HepG2 (cell line): ENCODE measurements around the gene PTPA. TPM values are rescaled to one million over a fixed set of nuclear protein-coding genes. Genes with fewer than 3 reads are reported as not detected.

Experiments
- ATAC-seq: fragments of 200-7000 bp; cut with Tn5 transposase; 3 replicates; pipeline ENCODE4 v1.9.1; 2020; ENCODE audit warnings: mild to moderate bottlenecking, moderate library complexity
- BruUV-seq: library from RNA; stranded (reverse); fragments of 400-500 nt; replicated peaks from 2 replicates; lab custom pipeline; 2021; lab: Mats Ljungman, UMichigan
- CTCF ChIA-PET: fragments of 300-600 bp; formaldehyde crosslinking; extraction: SDS; loops from one replicate; lab custom pipeline; 2021; ENCODE audit warnings: low total read pairs, inconsistent platforms, low intra/inter-chr PET ratio; lab: Yijun Ruan, JAX
- POLR2A ChIA-PET: fragments of 350-600 bp; sonication (Branson Sonifier 250); formaldehyde crosslinking; loops from one replicate; lab custom pipeline; 2020; ENCODE audit warnings: antibody characterized with exemption, inconsistent platforms; lab: Yijun Ruan, JAX
- DNase-seq: peaks from one replicate; pipeline ENCODE4 v3.0.0-alpha.2; 2015; ENCODE audit warnings: low spot score
- FAIRE-seq: peaks from 3 replicates; lab custom pipeline; 2011; peaks lifted over from hg19 to GRCh38; lab: Jason Lieb, UNC
- H2AFZ ChIP-seq: one replicate; pipeline ENCODE4 v1.6.1; 2011; ENCODE audit warnings: low read length, inconsistent platforms
- H3K27ac ChIP-seq: fragments of 300-600 bp; 3 replicates; pipeline ENCODE4 v1.8.0; 2011; ENCODE audit warnings: mixed run types, mild to moderate bottlenecking, mixed read lengths, low read length, inconsistent platforms; ENCODE audit not compliant: insufficient read depth; ENCODE audit errors: extremely low read length
- H3K27me3 ChIP-seq, 2 experiments: fragments of 200-600 bp in 1 of 2; 2 replicates in 1 of 2; 3 replicates in 1 of 2; pipeline versions ENCODE4 v1.6.0 to v1.8.0; 2011; ENCODE audit warnings: low read length in 2 of 2, mild to moderate bottlenecking in 2 of 2, moderate library complexity in 2 of 2, inconsistent platforms in 1 of 2; ENCODE audit not compliant: insufficient read depth in 2 of 2, control insufficient read depth in 1 of 2
- H3K36me3 ChIP-seq, 2 experiments: fragments of 200-600 bp in 1 of 2; replicated peaks in 1 of 2; 2 replicates in 1 of 2; 3 replicates in 1 of 2; pipeline versions ENCODE4 v1.5.1 to v1.8.0; 2011; ENCODE audit warnings: low read length in 2 of 2, inconsistent platforms in 1 of 2; ENCODE audit not compliant: insufficient read depth in 2 of 2, control insufficient read depth in 1 of 2
- H3K4me1 ChIP-seq: 2 replicates; pipeline ENCODE4 v1.5.1; 2012; ENCODE audit warnings: low read length, inconsistent platforms; ENCODE audit not compliant: insufficient read depth
- H3K4me2 ChIP-seq: 2 replicates; pipeline ENCODE4 v1.6.0; 2011; ENCODE audit warnings: low read depth, low read length, inconsistent platforms
- H3K4me3 ChIP-seq, 3 experiments: fragments of 200-600 bp in 1 of 3; sonication (generic), shearing (Covaris generic) in 1 of 3; replicated peaks in 1 of 3; 2 replicates each; pipeline ENCODE4 v1.5.1; 2011 to 2016; ENCODE audit warnings: low read length in 3 of 3, inconsistent platforms in 2 of 3, low read depth in 2 of 3, mild to moderate bottlenecking in 2 of 3, control low read depth in 1 of 3, mixed read lengths in 1 of 3; ENCODE audit not compliant: insufficient read depth in 1 of 3
- H3K79me2 ChIP-seq: one replicate; pipeline ENCODE4 v1.6.1; 2011; ENCODE audit warnings: low read length, inconsistent platforms; ENCODE audit not compliant: insufficient read depth
- H3K9ac ChIP-seq: 2 replicates; pipeline ENCODE4 v1.6.0; 2011; ENCODE audit warnings: mild to moderate bottlenecking, low read depth, low read length, inconsistent platforms; ENCODE audit not compliant: insufficient read depth
- H3K9me3 ChIP-seq: 2 replicates; pipeline ENCODE4 v1.5.1; 2012; ENCODE audit warnings: mild to moderate bottlenecking, low read length
- H4K20me1 ChIP-seq: 2 replicates; pipeline ENCODE4 v1.6.0; 2011; ENCODE audit warnings: inconsistent platforms, mild to moderate bottlenecking, low read length, moderate library complexity; ENCODE audit not compliant: insufficient read depth
- AHR ChIP-seq: IDR thresholded peaks from 2 replicates; pipeline ENCODE4 v1.6.1; 2018; ENCODE audit warnings: missing genetic modification reagents, missing compliant biosample characterization
- ARNT2 ChIP-seq: sonication (generic); formaldehyde crosslinking; IDR thresholded peaks from 2 replicates; pipeline ENCODE4 v1.8.0; 2022; ENCODE audit warnings: mild to moderate bottlenecking, low read depth, missing genetic modification reagents, moderate library complexity
- ERF ChIP-seq: IDR thresholded peaks from 2 replicates; pipeline ENCODE4 v1.6.1; 2018; ENCODE audit warnings: missing biosample characterization, missing genetic modification reagents
- RARA ChIP-seq: IDR thresholded peaks from 2 replicates; pipeline ENCODE4 v1.6.1; 2016; ENCODE audit warnings: missing genetic modification reagents, missing compliant biosample characterization
- REL ChIP-seq: sonication (generic); formaldehyde crosslinking; conservative IDR thresholded peaks from 2 replicates; pipeline ENCODE4 v1.8.0; 2022; ENCODE audit warnings: mild to moderate bottlenecking, missing genetic modification reagents, moderate library complexity
- TAF1 ChIP-seq: sonication (generic); formaldehyde crosslinking; IDR thresholded peaks from 2 replicates; pipeline ENCODE4 v1.4.0; 2020; ENCODE audit warnings: missing genetic modification reagents
- WGBS: methylation state at CpG from one replicate; pipeline ENCODE4 v1.1.6; 2017; ENCODE audit warnings: low lambda C conversion rate; 5-methylcytosine and 5-hydroxymethylcytosine counted together
- in situ Hi-C: cut with HindIII; loops from 2 replicates; pipeline ENCODE4 v1.10.0; 2017; ENCODE audit warnings: low pct_unique_long_range_greater_than_20kb; ENCODE audit not compliant: extremely low pct_ligation_motif_present
- intact Hi-C: fragments of 100-400 bp; cut with micrococcal nuclease; formaldehyde crosslinking; loops from one replicate; pipeline ENCODE4 v1.10.0; 2022; ENCODE audit not compliant: unreplicated experiment
- polyA plus RNA-seq, 8 experiments: library from polyadenylated mRNA; depleted of rRNA in 3 of 8; stranded (reverse) in 7 of 8; unstranded in 1 of 8; fragments of >200 nt; fragmentation: Illumina TruSeq in 4 of 8; extraction: Trizol in 4 of 8; gene quantifications; 2 replicates each; pipeline versions ENCODE4 v1.2.1 to v1.2.3, GENCODE V29; 2011 to 2016; ENCODE audit warnings: low read depth in 4 of 8, missing spikeins in 1 of 8, mixed read lengths in 1 of 8; ENCODE audit not compliant: insufficient read depth in 1 of 8
- total RNA-seq, 5 experiments: library from RNA; depleted of rRNA; stranded (reverse); fragments of >200 nt; fragmentation: Illumina TruSeq; extraction: Trizol; gene quantifications; 2 replicates each; pipeline ENCODE4 v1.2.3, GENCODE V29; 2016; ENCODE audit warnings: low read depth in 1 of 5
- TF ChIP-seq, protein P1 (sequence below): sonication (generic); formaldehyde crosslinking; IDR thresholded peaks from 2 replicates; pipeline ENCODE4 v1.4.0; 2020; ENCODE audit warnings: missing genetic modification reagents
- TF ChIP-seq, protein P2 (sequence below): sonication (generic); formaldehyde crosslinking; IDR thresholded peaks from 2 replicates; pipeline ENCODE4 v1.4.0; 2020; ENCODE audit warnings: missing genetic modification reagents, borderline replicate concordance

PTPA gene
- total and polyA plus RNA-seq, 2 of the 13 experiments (the other 11 are each of a cell fraction or from before 2014, with no cell fraction given), result 79.3 to 105 TPM

DNA sequence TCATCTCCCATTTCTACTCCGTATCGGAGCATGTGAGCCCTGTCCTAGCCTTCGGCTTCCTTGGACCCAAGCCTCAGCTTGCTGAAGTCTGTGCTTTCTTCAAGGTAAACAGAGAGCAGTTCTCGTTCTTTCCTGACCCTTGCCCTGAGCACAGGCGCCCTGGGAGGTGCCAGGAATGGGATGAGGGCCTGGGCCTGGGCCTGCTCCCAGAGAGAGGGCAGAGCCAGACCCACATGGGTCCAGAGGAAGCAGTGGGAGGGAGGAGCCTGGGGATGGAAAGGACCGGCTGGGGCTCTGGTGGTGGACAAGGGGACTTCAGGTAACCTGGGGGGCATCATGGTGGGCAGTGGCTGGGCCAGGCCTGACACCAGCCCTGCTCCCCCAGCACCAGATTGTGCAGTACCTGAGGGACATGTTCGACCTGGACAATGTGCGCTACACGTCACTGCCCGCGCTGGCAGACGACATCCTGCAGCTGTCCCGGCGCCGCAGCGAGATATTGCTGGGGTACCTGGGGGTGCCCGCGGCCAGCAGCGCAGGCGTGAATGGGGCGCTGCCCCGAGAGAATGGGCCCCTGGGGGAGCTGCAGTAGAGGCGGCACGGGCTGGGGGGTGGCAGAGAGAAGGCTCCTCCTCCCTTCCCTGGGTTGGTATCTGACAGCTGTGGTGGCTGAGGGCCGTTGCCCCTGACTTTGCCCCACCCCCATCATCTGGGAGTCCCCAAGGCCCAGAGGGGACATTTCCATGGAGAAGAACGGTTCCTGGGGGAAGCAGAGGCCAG is 41.2 kb upstream of the PTPA start:
- DNase-seq (no peak), ATAC-seq (peak; percentile 21; the same call in 2 of the 3 replicates), FAIRE-seq (no peak)
- Histone ChIP-seq H3K79me2 (no peaks in the 10 kb centered on the region), H2AFZ (no peak overlapping the region), H3K9me3 (no peaks in the 10 kb centered on the region), H3K4me2 (no peak overlapping the region), H4K20me1 (no peaks in the 10 kb centered on the region), H3K36me3 (peaks cover 3 to 19% of the 10 kb centered on the region in 2 experiments; a peak in 4 of 5 replicates), H3K4me3 (no peak overlapping the region), H3K9ac (no peak overlapping the region), H3K4me1 (peaks cover 13% of the 10 kb centered on the region), H3K27ac (no peak overlapping the region), H3K27me3 (no peaks in the 10 kb centered on the region)
- intact Hi-C loops (no loop called here), in situ Hi-C loops (no loop called here)
- no TSS peak for BruUV-seq
- CTCF ChIA-PET, result no interaction called here
- POLR2A ChIA-PET, result interaction anchor here (0.9 kb wide), 1 partner anchor 11 kb away, joined by 3 read pairs; the partner anchor contains the start of gene DOLPP1
- TF ChIP-seq ERF (no peak), TAF1 (no peak), RARA (CRISPR knock-in tag) (no peak), REL (CRISPR knock-in tag) (no peak), AHR (CRISPR knock-in tag) (no peak), ARNT2 (CRISPR knock-in tag) (no peak)
- TF ChIP-seq, protein P1, sequence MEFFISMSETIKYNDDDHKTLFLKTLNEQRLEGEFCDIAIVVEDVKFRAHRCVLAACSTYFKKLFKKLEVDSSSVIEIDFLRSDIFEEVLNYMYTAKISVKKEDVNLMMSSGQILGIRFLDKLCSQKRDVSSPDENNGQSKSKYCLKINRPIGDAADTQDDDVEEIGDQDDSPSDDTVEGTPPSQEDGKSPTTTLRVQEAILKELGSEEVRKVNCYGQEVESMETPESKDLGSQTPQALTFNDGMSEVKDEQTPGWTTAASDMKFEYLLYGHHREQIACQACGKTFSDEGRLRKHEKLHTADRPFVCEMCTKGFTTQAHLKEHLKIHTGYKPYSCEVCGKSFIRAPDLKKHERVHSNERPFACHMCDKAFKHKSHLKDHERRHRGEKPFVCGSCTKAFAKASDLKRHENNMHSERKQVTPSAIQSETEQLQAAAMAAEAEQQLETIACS, result no peak
- TF ChIP-seq, protein P2, sequence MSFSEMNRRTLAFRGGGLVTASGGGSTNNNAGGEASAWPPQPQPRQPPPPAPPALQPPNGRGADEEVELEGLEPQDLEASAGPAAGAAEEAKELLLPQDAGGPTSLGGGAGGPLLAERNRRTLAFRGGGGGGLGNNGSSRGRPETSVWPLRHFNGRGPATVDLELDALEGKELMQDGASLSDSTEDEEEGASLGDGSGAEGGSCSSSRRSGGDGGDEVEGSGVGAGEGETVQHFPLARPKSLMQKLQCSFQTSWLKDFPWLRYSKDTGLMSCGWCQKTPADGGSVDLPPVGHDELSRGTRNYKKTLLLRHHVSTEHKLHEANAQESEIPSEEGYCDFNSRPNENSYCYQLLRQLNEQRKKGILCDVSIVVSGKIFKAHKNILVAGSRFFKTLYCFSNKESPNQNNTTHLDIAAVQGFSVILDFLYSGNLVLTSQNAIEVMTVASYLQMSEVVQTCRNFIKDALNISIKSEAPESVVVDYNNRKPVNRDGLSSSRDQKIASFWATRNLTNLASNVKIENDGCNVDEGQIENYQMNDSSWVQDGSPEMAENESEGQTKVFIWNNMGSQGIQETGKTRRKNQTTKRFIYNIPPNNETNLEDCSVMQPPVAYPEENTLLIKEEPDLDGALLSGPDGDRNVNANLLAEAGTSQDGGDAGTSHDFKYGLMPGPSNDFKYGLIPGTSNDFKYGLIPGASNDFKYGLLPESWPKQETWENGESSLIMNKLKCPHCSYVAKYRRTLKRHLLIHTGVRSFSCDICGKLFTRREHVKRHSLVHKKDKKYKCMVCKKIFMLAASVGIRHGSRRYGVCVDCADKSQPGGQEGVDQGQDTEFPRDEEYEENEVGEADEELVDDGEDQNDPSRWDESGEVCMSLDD (CRISPR knock-in tag), result no peak
- 94% methylated on average over 15 of the region's 26 CpGs for WGBS
